Left forelimb (tissue), 1 donor: ENCODE data around the gene TNFRSF4.
A peak's percentile ranks its signal among the peaks of the same experiment; 100 is the strongest.

ENCODE experiments used
- DNase-seq: peaks from one replicate; pipeline ENCODE4 v3.0.0-alpha.2; 2018; ENCODE audit warnings: low spot score

The TNFRSF4 gene

GRCh38 chr1:1182491-1183220 lies 31.3 kb downstream of the TNFRSF4 start:
- DNase-seq, result no peak

- DNase-seq, result no peak
Measured at GRCh38 chr1:1181938-1182410, 32.0 kb downstream of the TNFRSF4 start.

GRCh38 chr1:1181129-1181937 lies 32.6 kb downstream of the TNFRSF4 start:
- no peak for DNase-seq

DNA sequence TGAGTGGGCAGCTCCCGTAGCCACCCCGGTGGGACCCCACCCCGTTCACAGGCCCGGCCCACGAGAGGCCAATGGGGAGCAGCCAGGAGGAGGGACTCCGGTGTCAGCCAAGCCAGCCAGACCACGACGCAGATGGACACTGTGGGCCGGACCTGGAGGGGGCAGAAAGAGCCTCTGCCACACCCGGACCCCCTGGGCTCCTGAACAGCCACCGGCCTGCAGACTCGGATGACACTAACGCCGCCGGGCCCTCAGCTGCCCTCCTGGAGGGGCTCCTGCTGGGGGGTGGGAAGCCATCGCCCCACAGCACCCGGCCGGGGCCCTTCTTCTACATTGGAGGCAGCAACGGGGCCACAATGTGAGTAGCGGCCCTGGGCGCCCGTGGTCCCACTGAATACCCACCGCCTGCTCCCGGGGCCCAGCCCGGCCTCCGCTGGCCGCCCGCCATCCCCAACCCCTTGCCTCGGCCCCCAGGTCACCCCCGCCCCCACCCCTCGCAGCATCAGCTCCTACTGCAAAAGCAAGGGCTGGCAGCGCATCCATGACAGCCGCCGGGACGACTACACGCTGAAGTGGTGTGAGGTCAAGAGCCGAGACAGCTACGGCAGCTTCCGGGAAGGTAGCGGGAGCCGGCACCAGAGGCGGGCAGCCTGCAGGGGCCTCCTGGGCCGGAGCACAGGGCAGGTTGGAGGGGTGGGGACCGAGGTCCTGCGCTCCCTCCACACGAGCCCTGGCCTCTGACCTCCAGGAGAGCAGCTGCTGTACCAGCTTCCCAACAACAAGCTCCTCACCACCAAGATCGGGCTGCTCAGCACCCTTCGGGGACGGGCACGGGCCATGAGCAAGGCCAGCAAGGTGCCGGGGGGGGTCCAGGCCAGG lies 33.7 kb downstream of the TNFRSF4 start:
- DNase-seq, result no peak

GRCh38 chr1:1179346-1179982 lies 34.5 kb downstream of the TNFRSF4 start:
- no peak for DNase-seq

DNA sequence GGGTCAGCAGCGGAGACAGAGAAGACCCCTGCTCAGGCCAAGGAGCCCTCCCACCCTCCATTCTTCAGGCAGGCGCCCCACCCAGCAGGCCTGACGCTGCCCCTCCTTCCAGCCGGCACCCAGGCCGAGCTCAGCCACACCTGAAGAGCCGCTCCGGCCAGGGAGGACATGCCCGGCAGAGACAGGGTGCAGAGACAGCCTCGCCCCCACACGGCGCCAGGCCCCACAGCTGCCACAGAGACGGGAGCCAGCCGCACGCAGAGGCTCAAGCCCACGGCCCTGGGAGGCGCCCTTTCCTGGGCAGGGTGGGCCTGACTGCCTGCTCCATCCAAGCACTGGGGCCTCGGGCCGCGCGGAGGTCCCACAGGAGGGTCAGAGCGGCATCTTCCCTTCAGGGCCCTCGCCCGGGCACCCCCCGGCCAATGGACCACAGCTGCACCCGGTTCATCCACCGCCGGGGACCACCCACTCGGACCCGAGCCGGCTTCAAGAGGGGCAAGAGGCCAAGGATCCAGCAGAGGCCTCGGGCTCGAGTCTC lies 35.1 kb downstream of the TNFRSF4 start:
- no peak for DNase-seq

- DNase-seq, result no peak
Measured at GRCh38 chr1:1177452-1178206, 36.3 kb downstream of the TNFRSF4 start.

DNA sequence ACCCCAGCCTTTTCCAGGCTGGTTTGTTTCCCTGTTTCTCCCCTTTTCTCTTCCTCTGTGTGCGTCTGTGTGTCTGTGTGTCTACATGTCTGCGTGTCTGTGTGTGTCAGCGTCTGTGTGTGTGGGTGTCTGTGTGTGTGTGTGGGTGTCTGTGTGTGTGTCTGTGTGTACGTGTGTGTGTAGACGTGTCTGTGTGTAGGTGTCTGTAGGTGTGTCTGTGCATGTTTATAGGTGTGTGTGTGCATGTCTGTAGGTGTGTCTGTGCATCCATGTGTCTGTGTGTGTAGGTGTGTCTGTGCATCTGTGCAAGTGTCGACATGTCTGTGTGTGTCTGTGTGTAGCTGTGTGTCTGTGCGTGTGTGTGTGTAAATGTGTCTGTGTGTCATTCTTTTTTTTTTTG lies 37.0 kb downstream of the TNFRSF4 start:
- no peak for DNase-seq

DNA sequence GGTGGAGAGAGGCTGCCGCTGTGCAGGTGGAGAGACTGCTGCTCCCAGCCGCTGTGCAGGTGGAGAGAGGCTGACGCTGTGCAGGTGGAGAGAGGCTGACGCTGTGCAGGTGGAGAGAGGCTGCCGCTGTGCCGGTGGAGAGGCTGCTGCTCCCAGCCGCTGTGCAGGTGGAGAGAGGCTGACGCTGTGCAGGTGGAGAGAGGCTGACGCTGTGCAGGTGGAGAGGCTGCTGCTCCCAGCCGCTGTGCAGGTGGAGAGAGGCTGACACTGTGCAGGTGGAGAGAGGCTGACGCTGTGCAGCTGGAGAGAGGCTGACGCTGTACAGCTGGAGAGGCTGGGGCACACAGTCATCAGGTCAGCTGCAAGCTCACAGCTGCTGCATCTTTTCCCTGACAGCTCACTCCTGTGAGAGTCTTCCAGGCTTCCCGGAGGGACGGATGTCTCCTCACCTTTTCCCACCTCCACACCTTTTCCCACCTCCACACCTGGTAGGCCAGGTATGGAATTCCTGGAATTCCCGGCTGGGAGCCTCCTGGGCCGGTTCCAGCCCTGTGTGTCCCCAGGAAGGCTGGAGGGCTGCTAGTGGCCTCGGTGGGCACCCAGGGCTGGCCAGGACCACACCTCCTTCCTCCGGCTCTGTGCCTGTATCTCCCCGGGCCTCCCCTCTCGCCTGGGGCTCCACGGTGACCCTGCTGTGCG lies 37.7 kb downstream of the TNFRSF4 start:
- peak; percentile 57 for DNase-seq

GRCh38 chr1:1175221-1176062 lies 38.5 kb downstream of the TNFRSF4 start:
- peak; percentile 52 for DNase-seq

GRCh38 chr1:1173793-1174415 lies 40.0 kb downstream of the TNFRSF4 start, which contains the start of gene TTLL10:
TTLL10 (plus strand) TSS chr1:1173880; CDS start chr1:1179216, 5,336 bp downstream.
- peak; percentile 68 for DNase-seq

DNA sequence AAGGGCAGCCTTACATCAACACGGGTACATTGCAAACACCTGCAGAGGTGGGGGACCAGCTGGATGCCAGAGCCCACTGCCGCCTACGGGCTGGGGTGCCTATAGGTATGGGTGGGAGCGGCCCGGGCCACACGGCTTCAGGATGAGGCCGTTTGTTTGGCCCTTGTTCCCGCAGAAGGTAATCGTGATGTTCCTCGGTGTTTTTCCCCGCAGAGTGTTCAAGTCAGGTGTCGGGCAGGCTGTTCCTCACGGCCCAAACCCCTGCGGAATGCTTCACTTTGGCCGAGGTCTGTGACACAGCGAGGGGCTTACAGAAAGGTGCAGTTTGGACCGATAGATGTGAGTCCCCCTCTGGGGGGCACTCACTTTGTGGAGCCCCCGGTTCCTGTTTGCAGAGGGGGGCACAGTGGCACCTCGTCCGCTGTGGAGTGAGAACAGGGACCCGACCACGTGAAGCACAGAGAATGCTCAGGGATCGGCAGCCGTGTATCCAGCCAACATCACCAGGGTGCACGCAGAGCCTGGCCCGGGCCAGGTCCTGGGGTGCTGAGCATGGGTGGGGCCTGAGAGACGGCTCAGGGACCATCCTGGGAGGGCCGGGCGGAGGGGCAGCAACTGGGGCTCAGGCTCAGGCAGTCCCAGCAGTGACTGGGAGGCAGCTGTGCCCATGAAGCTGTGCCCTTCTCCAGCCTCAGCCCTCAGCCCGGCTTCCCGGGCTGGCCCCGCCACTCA lies 40.7 kb downstream of the TNFRSF4 start:
- DNase-seq, result peak; percentile 47

GRCh38 chr1:1171546-1172340 lies 42.2 kb downstream of the TNFRSF4 start:
- peak; percentile 58 for DNase-seq

GRCh38 chr1:1171161-1171545 lies 42.8 kb downstream of the TNFRSF4 start:
- DNase-seq, result peak; percentile 57

- peak; percentile 62 for DNase-seq
Measured at GRCh38 chr1:1170215-1171091, 43.5 kb downstream of the TNFRSF4 start.
